Cardiac muscle cell (in vitro differentiated cells and primary cell): Measurements from ENCODE around the gene CHRM5. TPM values are rescaled to one million over a fixed set of nuclear protein-coding genes. Genes with fewer than 3 reads are reported as not detected.
"Not testable (repeated sequence)": the region's sequence is repeated elsewhere in the genome, so short reads cannot be mapped to it uniquely, and the experiment has no call there.

Experiments used
- DNase-seq, 2 donors: peaks; one replicate each; pipeline versions ENCODE4 v3.0.0 to v3.0.0-alpha.2; 2010 to 2017; ENCODE audit warnings: low read depth in 1 of 2, low spot score in 1 of 2
- H3K27ac ChIP-seq: fragments of 200-600 bp; sonication (generic); 2 replicates; pipeline ENCODE4 v1.5.1; 2016
- H3K27me3 ChIP-seq: fragments of 200-600 bp; sonication (generic); 2 replicates; pipeline ENCODE4 v1.6.0; 2016; ENCODE audit warnings: control low read depth
- H3K36me3 ChIP-seq: fragments of 200-600 bp; sonication (generic); 2 replicates; pipeline ENCODE4 v1.5.1; 2016; ENCODE audit warnings: control low read depth
- H3K4me1 ChIP-seq: fragments of 200-600 bp; sonication (generic); 2 replicates; pipeline ENCODE4 v1.8.1; 2017; ENCODE audit warnings: low read depth, mild to moderate bottlenecking, mixed run types
- H3K4me3 ChIP-seq: fragments of 200-600 bp; sonication (generic); 2 replicates; pipeline ENCODE4 v1.5.1; 2016; ENCODE audit warnings: mild to moderate bottlenecking
- H3K9me3 ChIP-seq: fragments of 200-600 bp; sonication (generic); 2 replicates; pipeline ENCODE4 v1.5.1; 2017; ENCODE audit warnings: low read depth, mild to moderate bottlenecking, control low read depth
- CTCF ChIP-seq: IDR thresholded peaks from 2 replicates; pipeline ENCODE4 v1.5.1; 2012; ENCODE audit warnings: low read depth, mild to moderate bottlenecking, low read length
- polyA plus RNA-seq: library from polyadenylated mRNA; unstranded; fragments of >200 nt; fragmentation: Nextera tagmentation; extraction: Ambion mirVana; gene quantifications from 2 replicates; pipeline ENCODE4 v1.2.1, GENCODE V29; 2016
- total RNA-seq: library from RNA; depleted of rRNA; stranded (reverse); fragments of >200 nt; gene quantifications from 2 replicates; pipeline ENCODE4 v1.2.3, GENCODE V29; 2016

CHRM5 gene
- total and polyA plus RNA-seq, 2 experiments from 2014 or later, result not detected

DNA sequence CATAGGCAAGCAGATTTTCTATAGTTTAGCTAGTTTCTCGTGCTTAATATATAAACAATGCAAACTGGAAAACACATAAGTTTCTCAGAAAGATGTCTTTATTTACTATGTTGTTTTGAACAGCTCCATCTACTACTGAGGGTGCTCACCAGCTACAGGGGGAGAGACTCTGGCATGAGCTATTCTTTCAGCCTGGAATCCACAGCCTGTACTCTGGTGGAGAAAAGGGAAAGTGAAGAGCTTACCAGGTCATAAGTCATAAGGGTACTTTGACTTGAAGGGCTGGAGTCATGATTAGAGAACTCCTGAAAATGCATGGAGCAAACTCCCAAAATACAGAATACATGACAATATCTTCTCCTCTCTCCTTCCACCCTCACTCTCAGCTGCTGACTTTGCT lies 75.1 kb downstream of the CHRM5 start:
- H3K9me3 ChIP-seq, result no peaks in the 10 kb centered on the region
- no peak overlapping the region for H3K4me3 ChIP-seq
- H3K27ac ChIP-seq, result no peak overlapping the region
- no peaks in the 10 kb centered on the region for H3K27me3 ChIP-seq
- H3K36me3 ChIP-seq, result no peaks in the 10 kb centered on the region
- peak in 1 of 2 donors; percentile 40 for DNase-seq
- H3K4me1 ChIP-seq, result peaks cover 12% of the 10 kb centered on the region
- TF ChIP-seq CTCF, result no peak

DNA sequence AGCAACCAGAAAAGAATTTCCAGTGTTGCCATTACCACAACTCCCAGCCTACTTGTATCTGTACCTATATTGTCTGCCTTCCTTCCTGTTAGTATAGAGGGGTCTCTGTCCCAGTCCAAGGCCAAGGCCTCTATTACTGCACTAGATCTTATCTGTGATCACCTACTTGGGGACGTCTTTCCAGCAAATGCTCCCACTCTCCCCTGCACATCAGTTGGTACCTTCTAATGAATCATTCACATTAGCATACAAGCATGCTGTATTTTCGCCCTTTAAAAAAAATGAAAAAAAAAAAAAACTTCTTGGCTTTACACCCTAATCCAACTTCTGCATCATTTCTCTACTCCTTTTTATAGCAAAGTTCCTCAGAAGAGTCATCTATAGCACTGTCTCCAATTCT lies 75.5 kb downstream of the CHRM5 start:
- no peak for DNase-seq
- no peak for TF ChIP-seq CTCF
- Histone ChIP-seq H3K27me3 (no peaks in the 10 kb centered on the region), H3K9me3 (no peaks in the 10 kb centered on the region), H3K36me3 (no peaks in the 10 kb centered on the region), H3K4me3 (no peak overlapping the region), H3K27ac (no peak overlapping the region), H3K4me1 (peaks cover 12% of the 10 kb centered on the region)

GRCh38 chr15:34046471-34047145 lies 78.3 kb downstream of the CHRM5 start:
- TF ChIP-seq CTCF, result no peak
- Histone ChIP-seq H3K9me3 (no peaks in the 10 kb centered on the region), H3K36me3 (no peaks in the 10 kb centered on the region), H3K27ac (no peak overlapping the region), H3K4me1 (no peaks in the 10 kb centered on the region), H3K27me3 (no peaks in the 10 kb centered on the region), H3K4me3 (no peak overlapping the region)
- no peak for DNase-seq

DNA sequence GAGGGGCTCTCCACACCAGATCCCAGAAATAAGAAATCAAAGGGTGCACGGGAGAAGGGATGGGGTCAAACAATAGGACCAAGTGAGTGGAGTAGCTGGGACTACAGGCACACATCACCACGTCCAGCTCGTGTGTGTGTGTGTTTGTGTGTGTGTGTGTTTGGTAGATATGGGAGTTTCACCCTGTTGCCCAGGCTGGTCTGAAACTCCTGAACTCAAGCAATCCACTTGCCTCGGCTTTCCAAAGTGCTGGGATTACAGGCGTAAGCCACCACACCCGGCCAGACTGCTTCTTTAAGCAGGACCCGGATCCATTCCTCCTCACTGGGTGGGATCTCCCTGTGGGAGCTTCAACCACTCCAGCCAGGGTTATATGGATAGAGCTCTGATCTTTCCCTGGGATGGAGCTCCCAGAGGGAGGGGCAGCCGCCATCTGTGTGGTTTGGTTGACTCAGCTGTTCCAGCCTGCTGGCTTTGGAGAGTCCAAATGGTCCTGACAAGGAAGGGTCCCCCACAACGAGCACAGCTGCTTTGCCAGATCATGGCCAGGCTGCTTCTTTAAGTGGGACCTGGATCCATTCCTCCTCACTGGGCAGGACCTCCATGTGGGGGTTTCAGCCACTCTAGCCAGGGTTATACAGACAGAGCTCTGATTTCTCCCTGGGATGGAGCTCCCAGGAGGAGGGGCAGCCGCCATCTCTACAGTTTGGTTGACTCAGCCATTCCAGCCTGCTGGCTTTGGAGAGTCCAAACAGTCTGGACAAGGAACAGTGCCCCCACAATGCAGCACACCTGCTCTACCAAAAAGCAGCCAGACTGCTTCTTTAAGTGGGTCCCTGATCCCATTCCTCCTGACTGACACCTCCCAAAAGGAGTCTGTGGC lies 79.8 kb downstream of the CHRM5 start:
- Histone ChIP-seq H3K27ac (no peak overlapping the region), H3K27me3 (no peaks in the 10 kb centered on the region), H3K36me3 (no peaks in the 10 kb centered on the region), H3K9me3 (no peaks in the 10 kb centered on the region), H3K4me3 (no peak overlapping the region), H3K4me1 (no peaks in the 10 kb centered on the region)
- no peak for TF ChIP-seq CTCF
- DNase-seq, result peak in 1 of 2 donors; percentile 75

- H3K27ac ChIP-seq, result no peak overlapping the region
- no peaks in the 10 kb centered on the region for H3K9me3 ChIP-seq
- H3K4me1 ChIP-seq, result no peaks in the 10 kb centered on the region
- TF ChIP-seq CTCF, result no peak
- DNase-seq, result peak in 1 of 2 donors; percentile 95
- no peaks in the 10 kb centered on the region for H3K36me3 ChIP-seq
- no peak overlapping the region for H3K4me3 ChIP-seq
- H3K27me3 ChIP-seq, result no peaks in the 10 kb centered on the region
Measured at GRCh38 chr15:34049112-34049511, 80.8 kb downstream of the CHRM5 start.

- not testable (repeated sequence) for H3K27me3 ChIP-seq, H3K4me1 ChIP-seq, H3K4me3 ChIP-seq, DNase-seq, H3K36me3 ChIP-seq, H3K27ac ChIP-seq, H3K9me3 ChIP-seq
Measured at GRCh38 chr15:34050385-34050784, 82.1 kb downstream of the CHRM5 start.
